ENCODE results near the gene CRYL1.

The CRYL1 gene

GRCh38 chr13:20411638-20412342, 113.9 kb downstream of the CRYL1 start:
- H3K4me3 ChIP-seq (ENCODE audit: low read depth, low read length): no peak overlapping the region
- DNase-seq (ENCODE audit: low read depth): peak; percentile 94
- TF ChIP-seq CTCF (IDR thresholded peaks at IDR 0.05; ENCODE audit: low read depth, low read length): no peak
- TF ChIP-seq POLR2A (IDR thresholded peaks at IDR 0.05; ENCODE audit: extremely low read depth, insufficient read length): no peak
- peak; percentile 55; the same call in 1 of the 2 replicates for TF ChIP-seq MYC (IDR thresholded peaks at IDR 0.05; ENCODE audit: low read depth, low read length)
- TF ChIP-seq, protein P1, sequence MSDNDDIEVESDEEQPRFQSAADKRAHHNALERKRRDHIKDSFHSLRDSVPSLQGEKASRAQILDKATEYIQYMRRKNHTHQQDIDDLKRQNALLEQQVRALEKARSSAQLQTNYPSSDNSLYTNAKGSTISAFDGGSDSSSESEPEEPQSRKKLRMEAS (IDR thresholded peaks at IDR 0.05; ENCODE audit: low read depth, low read length): peak; percentile 59

- no peak for DNase-seq (ENCODE audit: low read depth)
- H3K4me3 ChIP-seq (ENCODE audit: low read depth, low read length): no peak overlapping the region
- TF ChIP-seq MYC (IDR thresholded peaks at IDR 0.05; ENCODE audit: low read depth, low read length) (no peak), POLR2A (IDR thresholded peaks at IDR 0.05; ENCODE audit: extremely low read depth, insufficient read length) (no peak), CTCF (IDR thresholded peaks at IDR 0.05; ENCODE audit: low read depth, low read length) (no peak)
- TF ChIP-seq, protein P1 (IDR thresholded peaks at IDR 0.05; ENCODE audit: low read depth, low read length): no peak
Measured at GRCh38 chr13:20410726-20411125, 114.9 kb downstream of the CRYL1 start.

- no peak for DNase-seq (ENCODE audit: low read depth)
- TF ChIP-seq, protein P1 (IDR thresholded peaks at IDR 0.05; ENCODE audit: low read depth, low read length): no peak
- no peak for TF ChIP-seq MYC (IDR thresholded peaks at IDR 0.05; ENCODE audit: low read depth, low read length)
- TF ChIP-seq CTCF (IDR thresholded peaks at IDR 0.05; ENCODE audit: low read depth, low read length): no peak
- TF ChIP-seq POLR2A (IDR thresholded peaks at IDR 0.05; ENCODE audit: extremely low read depth, insufficient read length): no peak
- no peak overlapping the region for H3K4me3 ChIP-seq (ENCODE audit: low read depth, low read length)
Measured at GRCh38 chr13:20408181-20408580, 117.5 kb downstream of the CRYL1 start.

DNA sequence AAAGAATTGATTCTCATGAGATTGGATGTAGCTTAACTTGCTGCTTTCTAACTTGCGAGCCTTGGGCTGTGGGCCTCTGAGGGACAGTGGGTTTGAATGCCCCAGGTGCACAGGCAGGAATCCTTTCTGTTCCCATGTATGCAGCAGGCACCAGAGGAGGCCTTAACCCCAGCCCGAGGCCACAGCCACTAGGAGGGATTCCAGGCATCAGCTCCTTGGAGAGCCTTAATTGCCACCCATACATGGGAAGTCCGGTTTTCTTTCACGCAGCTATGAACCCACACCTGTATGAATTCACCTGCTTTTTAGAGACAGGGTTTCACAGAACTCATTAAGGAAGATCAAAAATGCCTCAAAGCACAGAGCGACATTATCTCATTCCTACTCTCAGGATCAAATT, 117.9 kb downstream of the CRYL1 start:
- H3K4me3 ChIP-seq (ENCODE audit: low read depth, low read length): no peak overlapping the region
- DNase-seq (ENCODE audit: low read depth): no peak
- TF ChIP-seq POLR2A (IDR thresholded peaks at IDR 0.05; ENCODE audit: extremely low read depth, insufficient read length): no peak
- no peak for TF ChIP-seq CTCF (IDR thresholded peaks at IDR 0.05; ENCODE audit: low read depth, low read length)
- TF ChIP-seq, protein P1 (IDR thresholded peaks at IDR 0.05; ENCODE audit: low read depth, low read length): no peak

- TF ChIP-seq, protein P1 (IDR thresholded peaks at IDR 0.05; ENCODE audit: low read depth, low read length): no peak
- TF ChIP-seq CTCF (IDR thresholded peaks at IDR 0.05; ENCODE audit: low read depth, low read length) (no peak), POLR2A (IDR thresholded peaks at IDR 0.05; ENCODE audit: extremely low read depth, insufficient read length) (no peak), MYC (IDR thresholded peaks at IDR 0.05; ENCODE audit: low read depth, low read length) (no peak)
- no peak for DNase-seq (ENCODE audit: low read depth)
- H3K4me3 ChIP-seq (ENCODE audit: low read depth, low read length): no peak overlapping the region
Measured at GRCh38 chr13:20405691-20406090, 120.0 kb downstream of the CRYL1 start.

Data from NB4 (cell line).